ENCODE results near the gene TMEM235. TPM values are rescaled to one million over a fixed set of nuclear protein-coding genes. Genes with fewer than 3 reads are reported as not detected.

The TMEM235 gene
- total and polyA plus RNA-seq, 9 of the 15 experiments (the other 6 are each of a cell fraction or from before 2014, with no cell fraction given) = not detected

- TF ChIP-seq RBM22 (IDR thresholded peaks at IDR 0.05; ENCODE audit: low read depth, low read length, poor library complexity, severe bottlenecking) (peak; percentile 47), MNT (conservative IDR thresholded peaks at IDR 0.05) (peak; percentile 43 to 79; a peak in 3 of 4 replicates), PBX2 (CRISPR knock-in tag; IDR thresholded peaks at IDR 0.05; ENCODE audit: low read depth) (no peak), PBX2 (tag; conservative IDR thresholded peaks at IDR 0.05; ENCODE audit: low read depth) (no peak), ZNF41 (CRISPR knock-in tag; conservative IDR thresholded peaks at IDR 0.05) (0 out of 2 replicates have a peak, but pooled peaks have one; percentile 26), RERE (CRISPR knock-in tag; IDR thresholded peaks at IDR 0.05; ENCODE audit: borderline replicate concordance) (0 out of 2 replicates have a peak, but pooled peaks have one; percentile 55), ZFP30 (CRISPR knock-in tag; IDR thresholded peaks at IDR 0.05; ENCODE audit: borderline replicate concordance) (no peak), CBFA2T3 (IDR thresholded peaks at IDR 0.05) (no peak), ZFX (CRISPR knock-in tag; IDR thresholded peaks at IDR 0.05) (peak; percentile 97), RBM39 (optimal IDR thresholded peaks at IDR 0.05; ENCODE audit: low read depth, low read length) (no peak), NR1H2 (CRISPR knock-in tag; IDR thresholded peaks at IDR 0.05) (0 out of 2 replicates have a peak, but pooled peaks have one; percentile 87), NCOR1 (IDR thresholded peaks at IDR 0.05) (no peak)
- TF ChIP-seq, protein P1, sequence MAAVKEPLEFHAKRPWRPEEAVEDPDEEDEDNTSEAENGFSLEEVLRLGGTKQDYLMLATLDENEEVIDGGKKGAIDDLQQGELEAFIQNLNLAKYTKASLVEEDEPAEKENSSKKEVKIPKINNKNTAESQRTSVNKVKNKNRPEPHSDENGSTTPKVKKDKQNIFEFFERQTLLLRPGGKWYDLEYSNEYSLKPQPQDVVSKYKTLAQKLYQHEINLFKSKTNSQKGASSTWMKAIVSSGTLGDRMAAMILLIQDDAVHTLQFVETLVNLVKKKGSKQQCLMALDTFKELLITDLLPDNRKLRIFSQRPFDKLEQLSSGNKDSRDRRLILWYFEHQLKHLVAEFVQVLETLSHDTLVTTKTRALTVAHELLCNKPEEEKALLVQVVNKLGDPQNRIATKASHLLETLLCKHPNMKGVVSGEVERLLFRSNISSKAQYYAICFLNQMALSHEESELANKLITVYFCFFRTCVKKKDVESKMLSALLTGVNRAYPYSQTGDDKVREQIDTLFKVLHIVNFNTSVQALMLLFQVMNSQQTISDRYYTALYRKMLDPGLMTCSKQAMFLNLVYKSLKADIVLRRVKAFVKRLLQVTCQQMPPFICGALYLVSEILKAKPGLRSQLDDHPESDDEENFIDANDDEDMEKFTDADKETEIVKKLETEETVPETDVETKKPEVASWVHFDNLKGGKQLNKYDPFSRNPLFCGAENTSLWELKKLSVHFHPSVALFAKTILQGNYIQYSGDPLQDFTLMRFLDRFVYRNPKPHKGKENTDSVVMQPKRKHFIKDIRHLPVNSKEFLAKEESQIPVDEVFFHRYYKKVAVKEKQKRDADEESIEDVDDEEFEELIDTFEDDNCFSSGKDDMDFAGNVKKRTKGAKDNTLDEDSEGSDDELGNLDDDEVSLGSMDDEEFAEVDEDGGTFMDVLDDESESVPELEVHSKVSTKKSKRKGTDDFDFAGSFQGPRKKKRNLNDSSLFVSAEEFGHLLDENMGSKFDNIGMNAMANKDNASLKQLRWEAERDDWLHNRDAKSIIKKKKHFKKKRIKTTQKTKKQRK (IDR thresholded peaks at IDR 0.05; ENCODE audit: borderline replicate concordance, low read depth, low read length) = no peak
These were observed 22.7 kb downstream of the TMEM235 start (continued) for GRCh38 chr17:78253946-78254672.
